ENCODE results near the gene PSPC1.

- TF ChIP-seq CTCF (IDR thresholded peaks at IDR 0.05) (no peak), POLR2A (IDR thresholded peaks at IDR 0.05) (no peak)
Measured at GRCh38 chr13:19685437-19685836, 97.3 kb downstream of the PSPC1 start.
